Activated naive CD8-positive, alpha-beta T cell (primary cell): ENCODE measurements around the gene SPOUT1.

Source experiments
- H3K27ac Mint-ChIP-seq: one replicate; pipeline ENCODE4 v1.8.0; 2021; ENCODE audit warnings: mixed read lengths
- H3K27me3 Mint-ChIP-seq: one replicate; pipeline ENCODE4 v1.8.0; 2021; ENCODE audit warnings: mixed read lengths
- H3K36me3 Mint-ChIP-seq: one replicate; pipeline ENCODE4 v1.8.0; 2021; ENCODE audit warnings: mixed read lengths
- H3K4me1 Mint-ChIP-seq: one replicate; pipeline ENCODE4 v1.8.0; 2021; ENCODE audit warnings: low read depth, mixed read lengths
- H3K4me3 Mint-ChIP-seq: one replicate; pipeline ENCODE4 v1.8.0; 2021; ENCODE audit warnings: mild to moderate bottlenecking, mixed read lengths
- H3K9me3 Mint-ChIP-seq: one replicate; pipeline ENCODE4 v1.8.0; 2021; ENCODE audit warnings: low read depth, mixed read lengths

SPOUT1 gene

GRCh38 chr9:128774804-128775203, 54.8 kb downstream of the SPOUT1 start:
- Mint-ChIP-seq H3K27ac (no peak overlapping the region), H3K4me3 (no peak overlapping the region), H3K4me1 (peaks cover 19% of the 10 kb centered on the region), H3K36me3 (no peaks in the 10 kb centered on the region), H3K27me3 (no peaks in the 10 kb centered on the region), H3K9me3 (no peaks in the 10 kb centered on the region)

GRCh38 chr9:128773049-128773448, 56.5 kb downstream of the SPOUT1 start:
- H3K27ac Mint-ChIP-seq, result no peak overlapping the region
- H3K27me3 Mint-ChIP-seq, result no peaks in the 10 kb centered on the region
- no peaks in the 10 kb centered on the region for H3K36me3 Mint-ChIP-seq
- no peaks in the 10 kb centered on the region for H3K9me3 Mint-ChIP-seq
- H3K4me3 Mint-ChIP-seq, result peak overlapping the region; percentile 79
- H3K4me1 Mint-ChIP-seq, result peaks cover 28% of the 10 kb centered on the region

DNA sequence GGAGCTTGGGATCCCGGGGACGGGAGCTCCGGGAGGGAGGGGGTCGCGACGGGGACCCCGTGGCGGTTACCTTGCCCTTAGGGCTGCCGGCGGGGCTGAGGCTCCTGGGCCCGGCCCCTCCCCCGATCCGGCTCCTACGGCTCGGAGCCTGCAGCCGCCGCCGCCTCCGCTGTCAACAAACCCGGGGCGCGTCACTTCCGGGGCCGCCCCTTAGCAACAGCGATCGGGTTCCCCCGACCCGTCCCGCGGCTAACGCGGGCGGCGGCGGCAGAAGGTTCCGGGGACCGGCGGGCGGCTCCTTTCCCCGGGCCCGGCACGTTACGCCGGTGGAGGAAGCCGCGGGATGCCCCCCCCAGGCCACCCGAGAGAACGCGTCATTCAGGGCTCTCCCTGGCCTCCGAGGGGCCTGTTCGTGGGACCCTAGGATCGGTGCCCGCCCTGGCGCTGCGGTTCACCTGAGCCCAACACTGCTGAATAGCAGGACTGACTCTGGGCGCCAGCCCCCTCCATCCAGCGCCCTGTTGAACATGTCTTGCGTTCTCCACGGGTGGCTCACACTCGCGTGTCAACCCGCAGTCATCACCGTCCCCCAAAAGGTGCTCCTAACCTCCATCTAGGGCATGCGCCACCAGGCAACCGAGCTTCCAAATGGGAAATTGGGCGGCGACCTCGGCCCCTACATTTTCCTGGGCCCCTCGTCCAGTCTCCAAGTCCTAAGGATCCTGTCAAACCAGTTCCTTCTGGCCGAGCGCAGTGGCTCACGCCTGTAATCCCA, 57.7 kb downstream of the SPOUT1 start, which contains the start of gene ZER1:
ZER1 (minus strand) TSS at position 183 of the 775 bp plus-strand sequence. CDS start 16,362 bp downstream, outside the sequence.
- Mint-ChIP-seq H3K4me1 (peaks cover 31% of the 10 kb centered on the region), H3K36me3 (no peaks in the 10 kb centered on the region)

DNA sequence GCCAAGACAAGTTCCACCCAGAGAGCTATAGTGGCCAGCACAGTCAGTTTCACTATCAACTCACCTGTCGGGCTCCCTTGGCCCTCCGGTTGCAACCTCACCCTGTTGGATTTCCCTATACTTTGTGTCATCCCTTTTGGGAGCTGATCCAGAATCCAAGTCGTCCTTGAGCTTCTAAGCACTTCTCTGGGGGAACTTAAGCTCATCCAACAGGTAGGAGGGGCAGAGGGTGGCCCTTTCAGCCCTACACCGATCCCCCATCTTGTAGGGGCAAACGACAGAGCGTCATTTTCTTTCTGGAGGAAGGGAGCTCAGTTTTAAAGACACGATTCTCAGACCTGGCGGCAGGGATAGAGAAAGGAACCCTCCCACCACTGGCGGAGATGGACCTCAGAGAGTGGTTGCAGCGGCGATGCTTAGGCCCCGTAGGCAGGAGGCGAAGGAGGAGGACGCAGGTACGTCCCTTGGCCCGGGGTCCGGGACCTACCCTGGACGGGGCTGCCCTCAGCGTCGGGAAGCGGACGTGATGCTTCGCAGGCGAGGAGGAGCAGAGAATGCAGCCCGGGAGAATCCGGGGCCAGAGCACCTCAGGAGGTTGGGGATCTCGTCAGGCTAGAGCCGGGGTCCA, 58.4 kb downstream of the SPOUT1 start:
- Mint-ChIP-seq H3K4me3 (peak overlapping the region; percentile 95), H3K27ac (peak overlapping the region; percentile 91), H3K27me3 (no peaks in the 10 kb centered on the region), H3K9me3 (no peaks in the 10 kb centered on the region), H3K4me1 (peaks cover 31% of the 10 kb centered on the region), H3K36me3 (no peaks in the 10 kb centered on the region)

More for the DNA sequence above, 57.7 kb downstream of the SPOUT1 start, which contains the start of gene ZER1:
- Mint-ChIP-seq H3K4me3 (peak within 1 kb of the TSS; percentile 95), H3K27me3 (no peaks in the 10 kb centered on the region), H3K9me3 (no peaks in the 10 kb centered on the region), H3K27ac (peak within 1 kb of the TSS; percentile 91)

DNA sequence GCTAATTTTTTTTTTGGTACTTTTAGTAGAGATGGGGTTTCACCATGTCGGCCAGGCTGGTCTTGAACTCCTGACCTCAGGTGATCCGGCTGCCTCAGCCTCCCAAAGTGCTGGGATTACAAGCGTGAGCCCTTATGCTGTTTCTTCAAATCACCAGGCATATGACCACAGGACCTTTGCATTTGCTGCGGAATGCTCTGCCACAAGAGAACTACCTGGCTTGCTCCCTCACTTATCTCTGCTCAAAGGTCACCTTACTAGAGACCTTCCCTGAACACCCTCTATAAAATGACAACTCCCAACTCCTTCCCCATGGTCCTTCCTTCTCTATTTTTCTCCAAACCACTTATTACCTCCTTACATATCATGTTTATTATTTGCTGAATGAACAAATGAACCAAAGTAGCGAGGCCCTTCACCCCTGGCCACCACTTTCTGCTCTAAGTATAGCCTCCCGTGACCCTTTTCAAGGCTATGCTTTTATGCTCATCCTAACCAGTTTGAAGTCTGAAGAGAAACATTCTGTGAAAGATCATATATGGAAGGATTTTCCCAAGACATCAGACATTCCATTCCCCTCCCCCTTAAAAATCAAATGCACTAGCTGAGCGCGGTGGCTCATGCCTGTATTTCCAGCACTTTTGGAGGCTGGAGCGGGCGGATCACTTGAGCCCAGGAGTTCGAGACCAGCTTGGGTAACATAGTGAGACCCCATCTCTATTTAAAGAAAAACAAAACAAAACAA, 59.1 kb downstream of the SPOUT1 start:
- Mint-ChIP-seq H3K36me3 (no peaks in the 10 kb centered on the region), H3K4me1 (peaks cover 31% of the 10 kb centered on the region), H3K4me3 (peak overlapping the region; percentile 95), H3K9me3 (no peaks in the 10 kb centered on the region), H3K27me3 (no peaks in the 10 kb centered on the region), H3K27ac (peak overlapping the region; percentile 91)
